Rectal smooth muscle tissue (tissue), 1 donor: ENCODE results near the gene PCDHGA1.

Experiments
- H3K27ac ChIP-seq: one replicate; pipeline ENCODE4 v1.7.0; 2013; ENCODE audit warnings: low read depth, low read length, inconsistent platforms
- H3K27me3 ChIP-seq: one replicate; pipeline ENCODE4 v1.7.0; 2013; ENCODE audit warnings: low read length; ENCODE audit not compliant: control insufficient read depth, insufficient read depth
- H3K36me3 ChIP-seq: one replicate; pipeline ENCODE4 v1.7.0; 2013; ENCODE audit warnings: low read length; ENCODE audit not compliant: control insufficient read depth, insufficient read depth
- H3K4me1 ChIP-seq: one replicate; pipeline ENCODE4 v1.7.0; 2013; ENCODE audit warnings: low read length; ENCODE audit not compliant: control insufficient read depth, insufficient read depth
- H3K4me3 ChIP-seq: one replicate; pipeline ENCODE4 v1.7.0; 2013; ENCODE audit warnings: low read length
- H3K9ac ChIP-seq: one replicate; pipeline ENCODE4 v1.7.0; 2013; ENCODE audit warnings: low read length

Gene PCDHGA1

DNA sequence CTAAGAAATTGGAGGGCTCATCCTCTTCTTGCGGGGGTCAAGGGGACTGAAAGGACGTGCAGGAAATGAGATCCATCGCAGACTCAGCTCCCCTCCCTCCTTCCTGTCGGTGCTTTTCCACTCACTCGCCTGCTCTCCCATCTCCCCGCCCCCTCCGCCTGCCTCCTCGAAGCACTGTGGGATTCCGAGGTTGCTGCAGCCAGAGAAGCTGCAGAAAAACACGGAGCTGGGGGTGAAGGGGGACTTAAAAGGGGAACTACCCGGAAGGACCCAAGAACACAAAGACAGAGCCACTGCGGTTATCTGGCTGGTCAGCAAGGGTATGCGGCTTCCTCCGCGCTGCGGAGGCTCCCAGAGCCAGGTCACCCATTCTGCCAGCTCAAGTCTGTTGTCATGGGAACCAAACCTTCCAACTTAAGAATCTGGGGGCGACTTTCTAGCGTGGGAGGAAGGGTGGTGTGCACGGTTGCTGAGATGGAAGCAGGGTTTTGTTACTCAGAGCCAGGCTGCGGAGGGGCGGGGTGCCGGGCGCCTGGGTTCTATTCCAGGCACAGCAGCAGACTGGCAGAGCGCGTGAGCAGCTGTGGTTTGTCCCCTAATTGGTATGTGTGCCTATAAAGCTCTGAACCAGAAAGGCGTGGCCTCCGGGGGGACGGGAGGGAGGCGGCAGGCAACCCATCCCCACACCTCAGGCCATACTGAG lies 183.5 kb downstream of the PCDHGA1 start:
- peak overlapping the region; percentile 91 for H3K27ac ChIP-seq
- no peaks in the 10 kb centered on the region for H3K27me3 ChIP-seq
- H3K4me1 ChIP-seq = peaks cover 14% of the 10 kb centered on the region
- H3K9ac ChIP-seq = peak overlapping the region; percentile 57
- peaks cover 6% of the 10 kb centered on the region for H3K36me3 ChIP-seq
- peak overlapping the region; percentile 86 for H3K4me3 ChIP-seq

DNA sequence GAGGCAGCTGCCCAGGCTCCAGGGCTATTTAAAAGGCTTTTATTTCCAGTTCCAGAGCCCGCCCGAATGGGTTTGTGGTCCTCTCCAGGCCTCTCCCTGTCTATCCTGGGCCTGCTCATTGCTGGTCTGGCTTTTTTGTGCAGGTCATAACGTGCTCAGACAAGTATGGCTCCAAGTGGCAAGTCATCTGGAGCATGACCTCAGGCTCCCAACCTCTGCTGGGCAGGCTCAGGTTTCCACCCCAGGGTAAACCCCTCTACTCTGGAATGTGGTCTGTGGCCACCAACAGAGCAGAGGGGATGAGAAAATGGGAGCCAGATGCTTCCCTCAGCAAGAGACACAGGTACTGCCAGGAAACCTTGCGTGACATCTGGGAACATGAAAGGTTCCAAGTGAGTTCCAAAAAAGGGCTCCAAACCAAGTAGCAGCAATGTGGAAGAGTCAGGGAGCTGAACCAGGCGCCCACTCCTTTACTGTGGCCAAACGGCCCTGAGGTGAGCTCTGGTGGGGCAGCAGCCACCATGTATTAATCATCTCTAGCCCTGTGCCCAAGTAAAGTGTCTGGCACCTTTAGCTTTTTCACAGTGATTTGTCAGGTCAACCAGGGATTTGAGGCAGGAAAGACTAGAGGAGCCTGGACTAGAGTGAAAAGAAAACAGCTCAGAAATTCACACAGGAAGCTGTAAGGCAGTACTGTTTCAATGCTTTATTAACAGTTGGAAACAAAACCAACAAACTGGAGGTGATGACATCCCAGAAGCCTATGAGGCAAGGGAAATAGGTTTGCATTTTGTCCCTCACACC lies 184.2 kb downstream of the PCDHGA1 start:
- Histone ChIP-seq H3K27me3 (no peaks in the 10 kb centered on the region), H3K4me3 (peak overlapping the region; percentile 86), H3K9ac (no peak overlapping the region), H3K27ac (peak overlapping the region; percentile 91), H3K4me1 (peaks cover 14% of the 10 kb centered on the region), H3K36me3 (peaks cover 6% of the 10 kb centered on the region)

DNA sequence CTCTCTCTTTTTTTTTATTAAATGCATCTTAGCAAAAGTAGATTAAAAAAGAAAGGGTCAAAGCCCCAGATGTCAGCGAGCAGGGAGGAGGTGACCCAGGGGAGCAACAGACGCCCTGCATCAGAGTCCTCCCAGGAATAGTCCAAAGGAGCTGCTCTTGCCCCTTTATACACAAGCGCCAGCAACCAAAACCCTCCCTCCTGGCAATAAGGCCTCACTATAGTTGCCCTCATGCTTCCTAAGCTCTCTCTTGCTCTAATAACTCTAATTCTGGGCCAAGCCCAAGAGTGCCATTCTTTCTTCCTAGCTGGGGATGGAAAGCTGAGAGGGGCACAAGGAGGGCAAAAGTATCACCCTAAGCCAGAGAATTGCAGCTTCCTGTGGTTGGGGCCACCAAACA lies 184.8 kb downstream of the PCDHGA1 start:
- Histone ChIP-seq H3K36me3 (peaks cover 8% of the 10 kb centered on the region), H3K9ac (no peak overlapping the region), H3K4me1 (peaks cover 14% of the 10 kb centered on the region), H3K27ac (peak overlapping the region; percentile 91), H3K4me3 (no peak overlapping the region), H3K27me3 (no peaks in the 10 kb centered on the region)

DNA sequence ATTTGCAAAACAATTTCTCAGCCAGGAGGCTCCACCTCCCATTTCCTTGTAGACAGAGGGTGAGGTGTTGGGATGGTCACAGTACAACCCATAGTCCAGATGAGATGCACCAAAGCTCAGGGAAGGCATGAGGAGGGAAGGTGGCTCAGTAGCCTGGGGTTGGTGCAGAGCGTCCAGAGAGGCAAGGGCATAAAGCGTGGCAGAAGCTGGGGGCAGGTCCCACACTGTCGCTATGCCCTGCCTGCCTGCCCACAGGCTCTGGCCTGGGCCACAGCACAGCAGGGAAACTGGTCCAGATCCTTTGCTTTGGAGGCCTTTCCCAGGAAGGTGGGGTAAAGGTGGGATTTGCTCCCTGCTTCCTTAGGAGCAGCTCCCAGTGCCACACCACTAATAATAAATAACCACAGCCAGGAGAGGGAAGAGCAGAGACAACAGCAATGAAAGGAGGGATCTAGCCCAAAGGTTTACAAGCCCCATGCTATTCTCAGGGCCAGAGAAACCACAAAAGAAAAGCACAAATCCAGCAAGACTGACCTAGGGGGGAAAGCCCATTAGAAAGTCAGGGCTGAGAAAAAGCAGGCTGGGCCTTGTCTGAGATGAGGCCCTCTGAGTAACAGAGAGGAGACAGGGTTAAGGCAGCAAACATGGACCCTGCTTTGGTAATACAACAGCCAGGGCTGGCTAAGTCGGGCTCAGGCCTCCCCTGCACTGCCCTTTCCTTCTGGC lies 185.8 kb downstream of the PCDHGA1 start:
- Histone ChIP-seq H3K36me3 (peaks cover 8% of the 10 kb centered on the region), H3K4me3 (no peak overlapping the region), H3K27me3 (no peaks in the 10 kb centered on the region), H3K27ac (no peak overlapping the region), H3K4me1 (peaks cover 14% of the 10 kb centered on the region), H3K9ac (no peak overlapping the region)

DNA sequence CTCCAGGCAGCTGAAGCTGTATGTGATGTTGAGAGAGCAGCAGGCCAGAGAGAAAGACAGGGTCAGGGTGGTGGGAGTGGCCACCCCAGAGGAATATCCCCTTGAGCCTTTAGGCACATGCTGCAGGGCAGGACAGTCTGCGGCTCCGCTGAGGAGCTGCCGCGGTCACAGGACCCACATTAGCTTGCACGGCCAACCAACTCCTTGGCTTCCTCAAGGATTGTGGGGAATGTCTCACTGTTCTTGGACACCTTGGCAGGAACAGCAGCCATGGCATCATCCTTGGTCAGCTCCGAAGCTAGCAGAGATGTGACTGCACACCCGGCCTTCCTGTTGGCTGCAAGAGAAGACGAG lies 186.3 kb downstream of the PCDHGA1 start:
- H3K9ac ChIP-seq = no peak overlapping the region
- no peaks in the 10 kb centered on the region for H3K27me3 ChIP-seq
- no peak overlapping the region for H3K27ac ChIP-seq
- peaks cover 14% of the 10 kb centered on the region for H3K4me1 ChIP-seq
- peaks cover 3% of the 10 kb centered on the region for H3K36me3 ChIP-seq
- H3K4me3 ChIP-seq = no peak overlapping the region

DNA sequence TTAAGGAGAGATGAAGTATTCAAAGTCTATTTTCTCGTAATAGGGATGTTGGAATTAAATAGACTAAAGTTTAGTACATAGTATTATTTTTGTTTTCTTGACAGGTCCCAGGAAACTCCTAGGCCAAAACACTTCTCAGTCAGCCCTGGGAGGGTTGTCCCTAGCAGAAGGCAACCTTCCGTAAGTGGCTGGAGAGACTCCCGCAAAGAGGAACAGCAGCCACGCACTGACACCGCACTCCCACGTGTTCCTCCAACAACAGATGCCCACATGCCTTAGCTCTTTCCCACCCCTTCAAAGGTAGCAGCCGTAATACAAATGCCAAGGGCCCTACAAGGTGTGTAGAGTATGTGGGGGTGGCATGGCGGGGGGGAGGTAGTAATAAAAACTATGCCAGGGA lies 187.0 kb downstream of the PCDHGA1 start:
- Histone ChIP-seq H3K9ac (no peak overlapping the region), H3K4me1 (peaks cover 14% of the 10 kb centered on the region), H3K27ac (no peak overlapping the region), H3K36me3 (peaks cover 3% of the 10 kb centered on the region), H3K4me3 (no peak overlapping the region), H3K27me3 (no peaks in the 10 kb centered on the region)

DNA sequence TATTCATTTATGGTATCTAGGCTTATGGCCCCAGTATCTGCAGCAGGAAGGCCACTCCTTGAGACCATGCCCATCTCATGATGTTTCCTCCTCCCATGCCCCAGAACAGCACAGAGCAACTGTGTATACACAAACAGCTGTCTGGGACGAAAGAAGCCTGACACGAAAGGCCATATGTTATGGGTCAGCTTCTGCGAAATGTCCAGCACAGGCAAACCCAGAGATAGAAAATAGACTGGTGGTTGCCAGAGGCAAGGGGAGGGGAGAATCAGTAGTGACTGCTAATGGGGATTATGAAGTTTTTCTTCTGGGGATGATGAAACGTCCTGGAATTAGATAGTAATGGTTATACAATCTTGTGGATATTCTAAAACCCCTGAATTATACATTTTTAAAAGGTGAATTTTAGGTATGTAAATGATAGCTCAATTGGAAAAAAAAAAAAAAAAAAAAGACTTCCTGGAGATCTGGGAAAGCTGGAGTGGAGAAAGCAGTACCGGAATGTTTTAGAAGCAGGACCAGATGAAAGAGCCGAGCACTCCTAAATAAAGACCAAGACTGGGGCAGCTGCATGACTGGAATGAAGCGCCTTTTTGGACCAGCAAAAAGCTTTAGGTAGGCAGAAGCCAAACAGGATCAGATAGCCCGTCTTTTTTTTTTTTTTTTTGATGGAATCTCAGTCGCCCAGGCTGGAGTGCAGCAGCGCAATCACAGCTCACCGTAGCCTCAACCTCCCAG lies 187.7 kb downstream of the PCDHGA1 start:
- H3K27ac ChIP-seq = peak overlapping the region; percentile 3
- H3K4me1 ChIP-seq = peaks cover 14% of the 10 kb centered on the region
- H3K4me3 ChIP-seq = no peak overlapping the region
- H3K27me3 ChIP-seq = no peaks in the 10 kb centered on the region
- H3K9ac ChIP-seq = no peak overlapping the region
- peaks cover 3% of the 10 kb centered on the region for H3K36me3 ChIP-seq

DNA sequence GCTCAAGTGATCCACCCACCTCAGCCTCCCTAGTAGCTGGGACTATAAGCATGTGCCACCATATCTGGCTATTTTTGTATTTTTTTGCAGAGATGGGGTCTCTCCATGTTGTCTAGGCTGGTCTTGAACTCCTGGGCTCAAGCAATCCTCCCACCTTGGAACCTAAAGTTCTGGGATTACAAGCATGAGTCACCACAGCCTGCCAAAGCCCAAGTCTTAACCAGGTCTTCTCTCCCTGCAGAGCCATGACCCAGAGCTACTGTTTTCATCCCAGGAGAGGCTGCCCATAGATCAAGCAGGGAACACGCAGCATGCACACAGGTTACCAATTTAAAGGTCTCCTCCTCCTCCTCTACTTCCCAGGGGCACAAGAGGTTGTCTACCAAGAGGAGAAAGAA lies 188.3 kb downstream of the PCDHGA1 start:
- no peaks in the 10 kb centered on the region for H3K27me3 ChIP-seq
- peaks cover 3% of the 10 kb centered on the region for H3K36me3 ChIP-seq
- no peak overlapping the region for H3K4me3 ChIP-seq
- H3K27ac ChIP-seq = no peak overlapping the region
- H3K9ac ChIP-seq = no peak overlapping the region
- peaks cover 14% of the 10 kb centered on the region for H3K4me1 ChIP-seq

DNA sequence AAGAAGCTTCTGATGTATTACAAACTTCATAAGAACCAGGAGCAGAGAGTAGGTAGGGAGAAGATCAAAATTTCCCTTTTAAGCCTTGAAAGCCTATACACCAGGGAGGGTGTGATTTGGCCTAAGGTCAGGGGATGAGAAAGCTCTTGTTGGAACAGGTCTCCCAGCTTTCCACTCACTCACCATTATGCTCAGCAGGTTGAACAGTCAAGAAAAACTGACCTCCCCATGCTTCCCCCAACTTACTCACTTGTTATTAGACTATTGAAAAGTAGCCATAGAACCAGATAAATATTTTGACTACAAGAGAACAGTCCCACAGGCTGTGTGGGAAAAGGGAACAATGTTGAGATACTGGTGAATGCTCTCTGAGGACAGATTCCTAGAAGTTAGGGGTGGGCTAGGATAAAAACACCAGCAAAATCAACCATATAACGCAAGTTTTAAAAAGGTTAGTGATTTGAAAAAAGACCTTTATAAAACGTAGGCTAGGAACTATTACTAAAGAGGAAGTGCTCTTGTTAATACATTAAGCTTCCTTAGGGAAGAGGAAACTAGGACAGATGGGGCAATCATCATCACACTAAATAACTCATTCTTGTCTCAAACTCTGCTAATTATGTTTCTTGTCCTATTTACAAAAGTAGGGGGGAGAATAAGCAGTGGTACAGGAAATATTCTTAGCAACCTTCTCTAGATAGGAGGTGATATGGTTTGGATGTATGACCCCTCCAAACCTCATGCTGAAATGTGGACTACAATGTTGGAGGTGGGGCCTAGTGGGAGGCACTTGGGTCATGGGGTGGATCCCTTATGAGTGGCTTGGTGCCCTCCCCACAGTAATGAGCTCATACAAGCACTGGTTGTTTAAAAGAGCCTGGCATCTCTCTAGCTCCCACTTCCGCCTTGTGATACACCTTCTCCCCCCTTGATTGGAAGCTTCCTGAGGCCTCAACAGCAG lies 189.6 kb downstream of the PCDHGA1 start:
- no peak overlapping the region for H3K27ac ChIP-seq
- peaks cover 3% of the 10 kb centered on the region for H3K36me3 ChIP-seq
- H3K27me3 ChIP-seq = no peaks in the 10 kb centered on the region
- no peak overlapping the region for H3K4me3 ChIP-seq
- H3K9ac ChIP-seq = no peak overlapping the region
- peaks cover 12% of the 10 kb centered on the region for H3K4me1 ChIP-seq

DNA sequence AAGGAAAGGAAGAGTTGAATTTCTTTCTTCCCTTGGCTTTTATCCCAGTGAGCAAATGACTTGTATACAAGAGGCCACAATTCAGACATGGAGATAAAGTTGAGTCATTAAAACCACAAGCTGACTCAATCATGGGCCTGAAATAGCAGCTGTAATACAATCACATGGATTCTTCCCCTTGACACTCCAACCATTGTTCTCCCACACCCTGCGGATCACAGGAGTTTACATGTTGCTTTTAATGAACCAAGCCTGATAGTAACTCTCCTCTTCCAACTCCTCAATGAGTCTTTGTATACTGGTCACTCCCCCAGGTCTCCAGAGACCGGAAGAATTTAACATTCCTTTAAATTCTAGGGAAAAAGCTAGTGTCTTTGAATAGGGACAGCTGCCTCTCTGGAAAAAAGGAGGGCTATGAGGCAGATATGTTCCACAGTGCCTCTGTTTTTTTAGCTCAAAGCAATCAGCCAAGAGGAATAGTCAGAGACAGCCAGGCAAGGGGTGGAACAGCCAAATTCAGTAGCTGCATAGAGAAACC lies 191.0 kb downstream of the PCDHGA1 start:
- no peak overlapping the region for H3K27ac ChIP-seq
- H3K27me3 ChIP-seq = no peaks in the 10 kb centered on the region
- no peak overlapping the region for H3K9ac ChIP-seq
- no peak overlapping the region for H3K4me3 ChIP-seq
- peaks cover 3% of the 10 kb centered on the region for H3K36me3 ChIP-seq
- peaks cover 11% of the 10 kb centered on the region for H3K4me1 ChIP-seq

DNA sequence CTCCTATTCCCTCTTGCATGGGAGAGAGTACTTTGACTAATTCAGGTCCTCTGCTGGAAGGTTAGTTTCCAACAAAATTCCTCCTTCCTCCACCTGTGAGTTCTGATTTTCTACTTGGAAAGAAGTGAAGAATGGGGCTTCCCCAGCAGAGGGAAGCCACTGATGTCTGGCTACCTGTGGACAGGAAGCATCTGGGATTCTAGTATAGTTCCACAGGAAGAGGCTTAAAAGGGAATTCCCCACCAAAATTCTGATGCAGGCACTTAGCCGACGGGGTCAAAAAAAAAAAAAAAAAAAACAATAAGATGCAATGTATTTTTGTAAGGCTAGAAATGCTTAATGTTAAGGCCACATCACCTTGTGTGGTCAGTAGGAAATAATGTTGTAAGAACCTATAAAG lies 192.0 kb downstream of the PCDHGA1 start:
- no peak overlapping the region for H3K9ac ChIP-seq
- H3K36me3 ChIP-seq = peaks cover 3% of the 10 kb centered on the region
- peaks cover 11% of the 10 kb centered on the region for H3K4me1 ChIP-seq
- no peaks in the 10 kb centered on the region for H3K27me3 ChIP-seq
- H3K4me3 ChIP-seq = no peak overlapping the region
- H3K27ac ChIP-seq = no peak overlapping the region
